ENCODE results near the gene RAB11FIP4.
A peak's percentile ranks its signal among the peaks of the same experiment; 100 is the strongest.

Gene RAB11FIP4

DNA sequence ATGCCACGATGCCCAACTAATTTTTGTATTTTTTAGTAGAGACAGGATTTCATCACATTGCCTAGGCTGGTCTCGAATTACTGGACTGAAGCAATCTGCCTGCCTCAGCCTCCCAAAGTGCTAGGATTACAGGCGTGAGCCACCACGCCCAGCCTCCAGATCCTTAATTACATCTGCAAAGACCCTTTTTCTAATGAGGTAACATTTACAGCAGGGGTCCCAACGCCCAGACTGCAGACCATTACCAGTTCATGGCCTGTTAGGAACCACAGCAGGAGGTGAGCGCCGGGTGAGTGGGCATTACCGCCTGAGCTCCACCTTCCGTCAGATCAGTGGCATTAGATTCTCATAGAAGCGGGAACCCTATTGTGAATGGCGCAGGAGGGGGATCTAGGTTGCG, 4.0 kb upstream of the RAB11FIP4 start:
- DNase-seq: no peak

DNA sequence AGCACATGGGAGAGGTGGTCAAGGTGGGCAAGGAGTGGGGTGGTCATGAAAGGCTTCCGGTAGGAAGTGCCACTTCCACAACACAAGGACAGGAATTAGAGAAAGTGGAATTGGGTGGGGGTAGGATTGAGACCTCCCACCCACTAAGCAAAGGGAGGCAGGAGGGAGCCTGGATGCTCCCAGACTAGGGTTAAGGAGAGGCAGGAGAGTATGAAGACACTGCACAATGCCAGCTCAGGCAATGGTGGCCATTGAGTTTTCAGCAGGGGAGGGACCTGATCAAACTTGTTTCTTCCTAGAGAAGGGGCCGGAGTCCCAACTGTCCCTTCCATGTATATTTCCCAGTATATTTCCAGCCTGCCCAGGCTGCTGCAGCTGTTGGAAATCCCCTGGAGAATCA, 3.1 kb upstream of the RAB11FIP4 start:
- no peak for DNase-seq

DNA sequence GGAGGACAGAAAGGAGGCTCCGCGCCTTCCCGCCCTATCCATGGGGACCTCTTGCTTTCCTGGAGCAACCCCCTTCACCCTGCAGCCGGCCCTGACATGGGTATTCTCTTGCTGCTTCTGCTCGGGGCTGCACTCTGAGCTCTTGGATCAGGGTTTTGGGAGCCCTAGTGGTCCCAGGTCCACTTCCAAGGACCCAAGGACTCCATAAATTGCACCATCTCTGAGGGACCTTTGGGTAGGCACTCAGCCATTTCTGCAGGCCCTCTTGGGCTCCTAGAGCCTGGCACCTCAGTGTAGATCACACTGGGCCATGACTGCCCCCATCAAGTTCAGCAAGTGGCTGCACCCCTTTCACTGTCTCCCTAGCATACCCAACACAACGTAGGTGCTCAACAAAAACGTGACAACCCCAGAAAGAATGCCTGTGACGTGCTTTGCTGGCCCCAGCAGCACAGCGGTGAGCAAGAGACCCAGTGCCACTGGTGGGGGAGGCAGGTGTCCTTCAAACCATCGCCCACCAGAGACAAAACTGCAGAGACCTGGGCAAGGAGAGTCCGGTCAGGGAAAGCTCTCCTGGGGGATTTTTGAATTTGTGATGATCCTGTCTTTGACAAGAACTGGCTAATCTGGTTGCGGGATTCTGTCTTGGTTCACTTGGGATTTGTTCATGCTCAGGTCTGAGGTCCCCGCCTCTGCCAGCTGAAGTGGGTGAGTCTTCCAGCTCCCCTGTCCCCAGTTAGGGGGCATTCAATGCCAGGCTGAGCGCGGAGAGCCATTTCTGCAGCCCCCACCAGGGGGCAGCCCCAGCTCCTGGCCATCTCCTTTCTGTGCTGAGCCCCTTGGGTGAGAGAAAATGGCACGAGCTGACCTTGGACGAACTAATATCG, 2.5 kb upstream of the RAB11FIP4 start:
- peak; percentile 79 for DNase-seq

DNA sequence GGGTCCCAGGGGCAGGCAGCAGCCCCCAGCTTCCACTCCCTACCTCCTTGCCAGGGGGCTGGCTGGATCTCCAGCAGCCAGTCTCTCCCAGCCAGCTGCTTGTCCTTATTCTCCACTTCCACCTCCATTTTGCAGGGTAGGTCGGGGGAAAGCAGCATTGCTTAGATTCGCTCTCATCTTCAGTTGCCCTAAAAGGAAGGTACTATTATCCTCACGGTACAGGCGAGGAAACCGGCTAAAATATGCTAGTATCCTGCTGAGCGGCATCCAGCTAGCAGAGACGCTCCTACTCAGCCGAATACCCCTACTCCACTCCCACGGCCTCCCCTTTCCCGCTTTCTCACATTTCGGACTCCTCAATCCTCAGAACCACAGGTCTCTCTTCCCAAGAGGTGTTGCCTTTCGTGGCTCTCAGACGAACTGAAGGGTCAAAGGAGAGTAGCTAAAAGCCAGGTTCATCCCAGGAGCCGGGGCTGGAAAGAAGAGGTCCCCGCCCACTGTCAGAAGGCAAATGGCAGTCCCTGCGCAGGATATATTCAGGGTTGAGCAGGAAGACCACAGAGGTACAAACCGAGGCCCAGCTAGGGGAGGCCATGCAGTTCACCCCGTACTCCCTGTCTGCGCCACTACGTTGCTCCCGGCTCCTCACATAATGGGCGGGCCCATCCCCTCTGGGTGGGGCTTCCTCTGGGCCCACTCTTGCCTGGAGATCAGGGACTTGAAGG, 1.7 kb upstream of the RAB11FIP4 start:
- no peak for DNase-seq

DNA sequence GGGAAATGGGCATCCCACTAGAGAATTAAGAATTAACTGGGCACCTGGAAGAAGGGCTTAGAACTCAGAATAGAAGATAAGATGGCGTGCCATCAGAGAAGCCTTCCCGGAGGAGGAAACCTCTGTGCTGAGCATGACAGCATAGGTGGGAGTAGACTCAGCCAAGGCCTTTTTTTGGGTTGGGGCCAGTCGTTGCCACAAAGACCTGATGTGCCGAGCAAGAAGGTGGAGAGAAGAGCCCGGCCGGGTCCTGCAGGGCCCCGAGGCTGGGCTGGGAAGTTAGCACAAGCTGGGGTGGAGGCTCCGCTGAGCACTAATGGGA, 1.1 kb upstream of the RAB11FIP4 start:
- no peak for DNase-seq

DNA sequence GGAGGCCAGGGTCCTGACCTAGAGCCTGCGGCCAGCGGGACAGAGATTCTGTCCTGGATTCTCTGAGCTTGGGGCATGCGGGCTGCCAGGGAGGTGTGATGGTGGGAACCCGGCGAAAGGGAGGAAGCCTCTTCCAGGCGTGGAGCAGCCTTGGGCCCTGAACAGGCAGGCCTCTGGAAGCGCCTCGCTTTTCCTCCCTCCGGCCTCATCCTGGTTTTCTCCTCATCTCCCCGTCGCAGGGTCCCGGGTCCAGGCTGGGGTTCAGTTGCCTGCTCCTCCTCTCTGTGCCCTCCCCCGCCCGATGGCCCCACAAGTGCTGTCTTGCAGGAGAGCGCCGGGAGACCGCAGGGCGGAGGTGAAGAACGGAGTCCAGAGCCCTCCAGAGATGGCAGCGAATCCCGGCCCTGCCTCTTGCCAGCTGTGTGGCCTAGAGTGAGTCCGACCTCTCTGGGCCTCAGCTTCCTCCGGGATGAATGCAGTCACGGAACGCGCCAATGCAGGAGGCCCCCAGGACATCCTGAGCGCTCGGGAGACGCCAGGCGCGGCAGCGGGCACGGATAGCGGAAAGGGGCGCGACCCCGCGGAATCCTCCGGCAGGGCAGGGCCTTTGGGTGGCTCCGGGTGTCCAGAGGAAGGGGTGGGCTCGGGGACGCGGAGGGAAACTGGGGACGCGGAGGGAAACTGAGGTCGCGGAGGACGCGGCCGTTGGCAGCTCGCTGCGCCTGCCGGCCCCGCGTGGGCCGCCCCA, 553 bp upstream of the RAB11FIP4 start:
- no peak for DNase-seq

DNA sequence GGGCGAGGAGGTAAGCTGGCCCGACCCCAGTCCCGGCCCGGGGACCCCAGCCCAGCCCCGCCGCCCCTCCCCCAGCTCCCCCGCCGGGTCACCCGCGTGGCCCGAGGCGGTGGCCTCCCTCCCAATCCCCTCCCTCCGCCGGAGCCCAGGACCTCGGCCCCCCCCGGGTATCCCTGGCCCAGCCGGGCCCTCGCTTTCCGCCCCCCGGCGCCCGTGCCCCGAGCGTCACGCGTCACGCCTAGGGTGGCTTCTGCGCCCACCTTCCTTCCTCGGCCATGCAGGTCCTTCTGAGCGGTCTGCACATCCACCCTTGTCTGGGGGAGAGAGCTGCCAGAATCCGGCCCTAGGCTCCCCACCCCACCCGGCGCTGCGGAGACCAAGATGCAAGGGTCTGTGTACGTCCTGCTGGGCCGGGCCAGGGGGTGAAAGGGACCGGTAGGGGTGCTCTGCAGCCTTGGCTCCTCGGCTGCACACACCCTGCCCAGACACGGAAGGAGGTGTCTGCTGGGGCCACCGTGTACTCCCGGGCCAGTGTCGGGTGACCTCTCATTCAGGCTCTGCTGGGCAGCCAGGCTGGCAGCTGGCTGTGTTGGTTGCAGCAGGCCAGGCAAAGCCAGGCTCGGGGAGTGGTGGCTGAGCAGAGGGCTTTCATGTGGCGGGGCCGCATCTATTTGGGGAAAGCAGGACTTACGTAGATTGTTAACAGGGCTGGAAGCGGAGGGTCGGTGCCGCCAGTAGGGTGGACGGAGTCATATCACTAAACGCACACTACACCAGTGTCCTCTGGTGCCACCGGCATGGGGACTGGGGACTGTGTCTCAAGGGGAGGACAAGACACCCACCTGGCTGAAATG, 754 bp downstream of the RAB11FIP4 start:
- DNase-seq: no peak

DNA sequence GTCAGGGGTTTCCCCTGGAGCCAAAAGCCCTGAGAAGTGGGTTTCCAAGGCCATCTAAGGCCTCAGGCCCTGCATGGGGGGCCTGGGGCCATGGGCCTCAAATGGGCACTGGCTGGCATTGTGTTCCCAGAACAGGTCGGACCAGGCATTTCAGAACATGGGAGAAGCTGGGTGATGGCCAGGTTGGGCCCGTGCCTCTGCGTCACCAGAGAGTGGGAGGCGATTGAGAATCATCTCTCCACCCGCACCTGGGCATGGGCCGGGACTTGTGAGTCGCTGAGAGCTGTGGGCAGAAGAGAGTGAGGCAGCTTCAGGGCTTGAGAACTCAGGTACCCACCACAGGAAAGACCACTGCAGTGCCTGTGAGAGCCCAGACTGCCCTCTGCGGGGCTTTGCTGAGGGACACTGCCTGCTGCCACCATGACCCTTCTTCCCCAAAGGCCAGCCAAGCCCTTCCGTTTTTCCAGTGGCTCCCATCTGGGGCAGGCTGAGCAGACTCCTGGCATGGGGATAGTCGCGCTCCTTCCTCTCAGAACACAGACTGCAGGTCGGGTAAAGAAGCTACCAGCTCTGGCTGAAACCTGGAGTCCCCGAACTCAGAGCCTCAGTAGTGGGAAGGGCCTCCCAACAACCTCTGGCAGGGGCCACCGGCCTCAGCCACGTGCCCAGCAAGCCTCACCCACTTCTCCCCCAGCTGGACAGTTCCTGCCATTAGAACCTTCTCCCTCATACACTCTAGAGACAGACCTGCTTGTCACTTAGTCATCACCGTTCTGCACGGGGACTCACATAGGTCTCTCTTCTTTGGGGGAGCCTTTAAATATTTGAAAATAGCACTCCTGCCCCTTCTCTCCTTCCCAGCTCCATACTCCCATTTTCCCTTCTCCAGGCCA, 1.6 kb downstream of the RAB11FIP4 start:
- DNase-seq: no peak

DNA sequence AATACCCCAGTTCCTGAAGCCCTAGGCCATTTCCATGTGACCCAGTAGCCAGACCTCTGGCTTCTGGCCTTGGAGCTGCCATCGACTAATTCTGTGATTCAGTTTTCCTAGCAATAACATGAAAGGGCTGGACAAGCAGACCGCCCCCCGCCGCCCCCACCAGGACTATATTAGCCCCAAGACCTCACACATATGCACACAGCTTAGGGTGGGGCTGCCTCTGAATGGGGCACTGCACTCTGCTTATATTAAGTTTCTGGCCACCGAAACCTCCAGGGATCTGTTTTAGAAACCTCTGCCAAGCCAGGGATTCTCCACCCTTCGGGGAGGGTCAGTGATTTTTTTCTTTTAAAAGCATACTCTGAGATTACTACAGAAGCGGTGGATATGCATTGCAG, 2.3 kb downstream of the RAB11FIP4 start:
- no peak for DNase-seq

DNA sequence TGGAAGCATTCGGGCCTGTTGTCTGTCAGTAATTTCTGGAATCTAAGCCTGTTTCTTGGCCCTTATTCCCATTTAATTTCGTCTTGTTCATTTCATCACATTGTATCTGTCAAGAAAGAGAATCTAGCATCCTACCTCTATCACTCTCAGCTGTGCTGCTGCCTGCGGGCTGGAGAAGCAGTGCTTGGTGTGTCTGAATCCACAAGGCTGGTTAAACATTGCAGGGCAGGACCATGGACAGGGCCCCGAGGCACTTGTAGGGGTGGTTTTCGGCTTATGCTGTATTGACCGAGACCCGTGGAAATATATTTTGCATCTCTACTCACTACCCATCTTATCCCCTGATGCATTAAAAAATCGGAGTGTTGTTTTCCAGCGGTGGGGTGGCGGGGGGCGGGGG, 3.1 kb downstream of the RAB11FIP4 start:
- no peak for DNase-seq

DNA sequence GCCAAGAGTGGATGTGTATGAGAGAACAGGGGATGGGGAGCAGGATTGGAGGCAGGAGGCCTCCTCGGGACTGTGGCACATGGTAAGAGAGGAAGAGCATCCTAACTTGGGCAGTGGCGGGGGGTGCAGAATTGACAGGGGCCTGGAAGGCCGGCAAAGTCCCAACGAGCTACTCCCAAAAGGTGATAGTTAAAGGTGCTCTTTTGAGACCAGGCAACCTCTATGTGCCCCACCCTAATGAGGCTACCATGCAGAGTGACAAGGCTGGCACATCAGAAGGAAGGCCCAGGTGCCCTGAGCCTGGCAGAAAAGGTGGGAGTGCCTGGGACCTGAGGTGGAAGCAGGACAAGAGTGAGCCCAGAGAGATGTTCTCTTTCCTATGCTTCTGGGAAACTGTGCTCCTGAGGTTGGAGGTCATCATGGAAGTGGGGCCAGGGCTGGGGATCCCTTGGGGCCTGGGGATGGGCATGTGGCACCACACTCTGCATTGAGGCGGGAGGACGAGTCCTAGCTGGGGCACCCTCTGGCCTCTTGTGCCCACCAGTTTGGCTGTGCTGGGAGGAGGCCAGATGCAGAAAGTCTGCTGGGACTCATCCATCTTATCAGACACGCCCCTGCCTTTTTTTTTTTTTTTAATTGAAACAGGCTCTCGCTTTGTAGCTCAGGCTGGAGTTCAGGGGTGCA, 5.9 kb downstream of the RAB11FIP4 start:
- DNase-seq: no peak

DNA sequence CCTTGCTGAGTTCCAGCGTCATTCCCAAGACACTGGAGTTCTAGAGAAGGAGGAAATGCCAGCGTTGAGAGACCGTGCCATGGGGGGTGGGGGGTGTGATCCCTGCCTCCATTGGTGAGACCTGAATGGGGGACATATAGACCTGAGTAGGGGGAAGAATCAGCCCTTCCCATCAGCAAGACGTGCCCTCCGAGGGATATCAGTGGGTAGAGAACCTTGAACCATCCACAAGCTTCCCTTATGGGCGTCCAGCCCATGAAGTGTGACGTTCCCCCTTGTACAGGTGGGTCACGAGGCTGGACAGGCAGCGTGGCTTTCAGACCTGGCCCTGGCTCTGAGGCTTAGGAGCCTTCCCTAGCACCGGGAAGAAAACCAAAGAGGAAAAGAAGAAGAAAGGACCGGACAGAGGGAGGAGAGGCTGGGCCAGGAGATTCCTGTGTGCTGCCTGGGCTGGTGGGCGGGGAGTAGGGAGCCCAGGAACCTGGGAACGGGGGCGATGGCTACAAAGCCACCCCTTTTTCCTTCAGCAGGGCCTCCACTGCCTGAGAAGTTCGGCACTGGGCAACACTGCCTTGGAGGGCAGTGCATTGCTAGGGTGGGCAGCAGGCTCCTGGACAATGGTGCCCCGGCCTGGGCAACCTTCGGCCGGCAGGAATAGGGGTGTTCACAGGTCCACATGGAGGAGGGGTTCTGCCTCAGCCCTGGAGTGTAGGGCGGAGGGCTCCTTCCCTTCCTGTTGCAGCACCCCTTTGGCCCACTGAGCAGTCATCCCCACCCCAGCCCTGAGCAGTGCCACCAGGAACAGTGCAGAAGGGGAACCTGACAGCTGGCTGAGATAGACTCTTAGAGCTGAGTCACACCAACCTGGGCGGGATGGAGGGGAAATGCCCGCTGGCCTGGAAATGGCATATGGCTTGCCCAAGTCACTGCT, 7.2 kb downstream of the RAB11FIP4 start:
- no peak for DNase-seq

DNA sequence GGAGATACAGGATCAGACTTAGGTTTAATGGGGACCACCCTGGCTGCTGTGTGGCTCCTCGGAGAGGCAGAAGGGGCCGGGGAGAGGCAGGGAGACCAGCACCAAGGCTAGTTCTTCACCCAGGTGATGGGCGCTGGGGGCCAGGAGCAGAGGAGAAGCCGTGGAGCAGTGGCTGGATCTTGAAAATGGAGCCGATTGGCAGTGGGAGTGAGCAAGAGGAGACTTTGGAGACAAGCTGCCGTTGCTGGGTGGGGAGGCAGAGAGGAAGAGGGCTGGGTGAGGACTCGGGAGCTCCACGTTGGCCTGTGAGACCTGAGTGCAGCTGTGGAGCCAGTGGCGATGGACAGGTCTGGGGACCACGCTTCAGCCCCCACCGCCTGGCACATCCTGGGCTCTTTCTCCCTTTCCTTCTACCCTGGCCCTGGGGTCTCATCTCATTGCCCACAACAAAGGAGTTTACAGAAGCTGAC, 9.0 kb downstream of the RAB11FIP4 start:
- DNase-seq: no peak

DNA sequence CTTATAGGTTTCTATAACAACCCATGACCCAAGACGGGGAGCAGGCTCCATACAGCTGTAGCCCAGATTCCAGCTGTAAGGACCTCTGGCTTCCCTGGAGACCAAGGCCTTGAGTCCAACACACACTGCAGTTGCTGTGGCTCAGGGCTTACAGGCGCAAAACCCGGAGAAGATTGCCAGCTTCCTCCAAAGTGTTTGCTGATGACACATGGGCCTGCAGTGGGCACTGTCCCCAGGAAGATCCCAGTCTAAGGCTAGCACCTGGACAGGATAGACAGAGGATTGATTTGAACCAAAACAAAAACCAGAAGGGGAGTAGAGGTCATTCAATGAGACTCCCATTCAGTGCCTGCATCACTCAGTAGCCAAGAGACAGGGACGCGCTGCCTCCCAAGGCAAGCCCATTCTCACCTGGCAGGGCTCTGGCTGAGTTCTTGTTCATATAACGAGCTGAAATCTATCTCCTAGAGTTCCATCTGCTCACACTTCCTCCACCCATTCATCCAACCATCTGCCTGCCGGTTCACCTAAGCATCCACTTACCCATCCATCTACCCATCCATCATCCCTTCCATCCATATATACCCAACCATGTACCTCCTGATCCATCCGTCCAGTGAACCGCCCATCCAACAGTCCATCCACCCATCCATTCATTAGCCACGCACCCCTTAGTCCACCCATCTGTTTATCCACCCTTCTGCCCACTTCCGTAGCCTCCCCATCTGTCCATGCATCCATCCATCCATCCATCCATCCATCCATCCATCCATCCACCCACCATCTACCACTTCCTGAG, 10.2 kb downstream of the RAB11FIP4 start:
- DNase-seq: no peak

DNA sequence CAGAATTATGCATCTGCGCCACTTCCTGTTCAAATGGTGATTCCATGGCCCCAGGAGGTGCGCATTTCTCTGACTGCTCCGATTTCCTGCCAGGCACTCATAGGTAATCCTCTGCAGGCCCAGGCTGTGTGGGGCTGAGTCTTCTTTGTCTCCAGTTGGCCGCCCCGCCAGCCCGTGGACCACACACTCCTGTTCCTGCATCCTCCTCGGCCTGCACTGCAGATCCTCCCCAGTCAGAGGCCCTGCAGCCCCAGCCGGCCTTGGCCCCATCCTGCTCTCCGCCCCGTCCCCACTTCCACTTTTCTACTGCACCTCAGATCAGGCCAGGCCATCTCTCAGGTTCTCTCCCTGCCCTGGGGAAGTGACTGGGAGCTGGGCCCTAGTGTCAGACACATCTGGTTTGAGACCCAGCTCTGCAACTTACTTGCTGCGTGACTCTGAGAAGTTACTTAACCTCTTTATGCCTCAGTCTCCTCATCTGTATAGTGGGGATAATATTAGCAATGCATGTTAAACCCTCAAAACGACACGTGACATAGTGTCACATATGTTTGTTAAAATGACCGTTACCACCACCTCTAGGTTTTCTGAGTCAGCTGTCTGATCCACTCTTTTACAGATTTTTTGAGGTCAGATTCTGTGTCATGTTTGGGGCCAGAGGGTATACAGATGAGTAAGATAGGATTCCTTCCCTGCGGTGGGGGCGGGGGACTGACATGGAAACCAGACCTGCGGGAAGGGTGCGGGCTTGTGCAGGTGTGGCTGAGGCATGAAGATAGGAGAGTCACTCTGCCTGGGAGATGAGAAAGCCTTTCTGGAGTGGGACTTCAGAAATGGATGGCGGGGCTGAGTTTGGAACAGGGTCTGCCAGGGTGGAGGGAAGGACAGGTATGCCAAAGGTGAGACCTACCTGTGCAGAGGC, 12.8 kb downstream of the RAB11FIP4 start:
- DNase-seq: no peak

DNA sequence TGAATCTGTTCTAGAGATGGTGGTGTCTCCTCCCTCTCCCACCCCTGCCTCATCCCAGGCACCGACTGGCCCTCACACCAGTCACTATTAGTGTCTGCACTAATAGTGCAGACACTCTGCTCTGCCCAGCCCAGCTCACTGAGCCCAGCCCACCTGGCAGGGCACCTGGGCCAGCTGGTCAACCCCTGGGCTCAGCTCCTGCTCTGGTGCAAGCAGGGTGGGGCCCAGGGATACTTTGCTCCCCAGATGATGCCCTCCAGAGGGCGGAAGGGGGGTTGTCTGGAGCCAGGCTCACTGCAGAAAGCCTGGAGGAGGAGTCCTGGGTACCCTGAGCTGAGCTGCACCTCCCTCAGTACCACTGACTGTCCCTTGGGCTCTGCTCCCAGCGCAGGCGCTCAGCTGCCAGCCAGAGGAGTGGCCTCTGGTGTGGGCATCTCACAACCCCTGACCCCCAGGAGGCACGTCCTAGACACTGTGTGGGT, 14.5 kb downstream of the RAB11FIP4 start:
- no peak for DNase-seq

DNA sequence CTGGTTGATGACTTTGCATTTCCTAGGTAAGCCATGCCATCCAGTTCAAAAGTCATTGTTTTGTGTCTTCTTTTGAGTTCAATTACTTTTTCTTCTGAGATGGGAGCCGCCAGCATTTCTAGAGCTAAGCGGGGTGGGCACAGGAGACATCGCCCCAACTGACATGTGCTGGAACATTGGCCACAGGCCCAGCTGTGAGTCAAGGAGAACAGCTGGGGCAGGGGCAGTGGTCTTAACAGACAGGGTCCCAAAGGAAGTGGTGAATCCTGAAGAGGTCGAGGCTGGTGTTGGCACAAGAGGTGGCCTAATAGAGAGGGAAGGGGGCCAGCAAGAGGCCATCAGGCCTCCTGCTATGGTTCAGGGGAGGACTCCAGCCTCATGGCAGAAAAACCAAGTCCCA, 17.1 kb downstream of the RAB11FIP4 start:
- DNase-seq: peak; percentile 21

All from activated effector memory CD4-positive, alpha-beta T cell treated with anti-CD3 and anti-CD28 coated beads, Interleukin-2, amount 50 U/mL, for 16 hours (primary cell).